Measurements from ENCODE around the gene CLECL1.

- peak; percentile 80 for TF ChIP-seq CTCF (IDR thresholded peaks at IDR 0.05; ENCODE audit: low read depth, low read length, missing input control)
- no peak for TF ChIP-seq TAF1 (conservative IDR thresholded peaks at IDR 0.05)
- peak; percentile 77 to 83 for TF ChIP-seq RAD21 (IDR thresholded peaks at IDR 0.05)
- no peak for TF ChIP-seq HNF4G (IDR thresholded peaks at IDR 0.05)
- no peak for TF ChIP-seq SP1 (IDR thresholded peaks at IDR 0.05)
- no peak for TF ChIP-seq REST (IDR thresholded peaks at IDR 0.05)
- TF ChIP-seq JUND (IDR thresholded peaks at IDR 0.05), result no peak
These were observed 17.6 kb upstream of the CLECL1 start for GRCh38 chr12:9750276-9751203.

Data from liver (tissue), 3 donors.